Gastrocnemius medialis (tissue), 4 donors: Measurements from ENCODE around the gene ACADM. TPM values are rescaled to one million over a fixed set of nuclear protein-coding genes. Genes with fewer than 3 reads are reported as not detected.

Source experiments
- ATAC-seq, 2 donors: fragments of 150-250 bp; one replicate each; pipeline ENCODE4 v1.9.1; 2016
- DNase-seq, 2 donors: peaks; one replicate each; pipeline ENCODE4 v3.0.0-alpha.2; 2019
- H3K27ac ChIP-seq, 4 donors: fragments of 200-600 bp; sonication (generic); 1 replicate in 1 of 4; 2 replicates in 3 of 4; pipeline ENCODE4 v1.5.1; 2016 to 2018; ENCODE audit warnings: mild to moderate bottlenecking in 2 of 4, moderate library complexity in 1 of 4
- H3K27me3 ChIP-seq, 3 donors: fragments of 200-600 bp; sonication (generic) in 2 of 3; 1 replicate in 1 of 3; 2 replicates in 2 of 3; pipeline versions ENCODE4 v1.5.1 to v1.6.0; 2016 to 2019; ENCODE audit warnings: mild to moderate bottlenecking in 1 of 3, moderate library complexity in 1 of 3
- H3K36me3 ChIP-seq, 2 donors: fragments of 200-600 bp; sonication (generic) in 1 of 2; one replicate each; pipeline ENCODE4 v1.5.1; 2017 to 2018
- H3K4me1 ChIP-seq, 2 donors: fragments of 200-600 bp; sonication (generic) in 1 of 2; one replicate each; pipeline ENCODE4 v1.5.1; 2016 to 2017; ENCODE audit warnings: mild to moderate bottlenecking in 2 of 2
- H3K4me3 ChIP-seq, 4 donors: fragments of 200-600 bp; sonication (generic) in 3 of 4; 1 replicate in 1 of 4; 2 replicates in 3 of 4; pipeline ENCODE4 v1.5.1; 2016 to 2019; ENCODE audit warnings: mild to moderate bottlenecking in 2 of 4
- H3K9me3 ChIP-seq, 3 donors: fragments of 200-600 bp; sonication (generic) in 2 of 3; 1 replicate in 1 of 3; 2 replicates in 2 of 3; pipeline ENCODE4 v1.5.1; 2016 to 2019
- CTCF ChIP-seq, 5 experiments: fragments of 450-650 bp in 3 of 5; fragments of 200-600 bp in 2 of 5; sonication (generic) in 2 of 5; IDR thresholded peaks in 4 of 5; conservative IDR thresholded peaks in 1 of 5; 1 replicate in 4 of 5; 2 replicates in 1 of 5; pipeline ENCODE4 v1.5.1; 2016 to 2019; ENCODE audit warnings: antibody characterized with exemption in 5 of 5, mild to moderate bottlenecking in 3 of 5, moderate library complexity in 3 of 5
- POLR2A ChIP-seq, 2 donors: fragments of 450-650 bp; IDR thresholded peaks; one replicate each; pipeline ENCODE4 v1.6.1; 2017; ENCODE audit warnings: antibody characterized with exemption in 2 of 2, mild to moderate bottlenecking in 2 of 2, moderate library complexity in 2 of 2
- in situ Hi-C, 4 donors: fragments of 200-750 bp; cut with MboI; loops; one replicate each; pipeline versions ENCODE4 v1.15.0 to v1.8.0; 2017; ENCODE audit warnings: low sequenced_read_pairs in 4 of 4
- intact Hi-C: fragments of 100-400 bp; cut with DNase I; formaldehyde crosslinking; loops from one replicate; pipeline ENCODE4 v1.15.1; 2023; ENCODE audit warnings: low total_unique reads
- total RNA-seq, 4 donors: library from RNA; depleted of rRNA; stranded (reverse); fragments of >200 nt; gene quantifications; one replicate each; pipeline versions ENCODE4 v1.1.0 to v1.2.3, GENCODE V29; 2016

ACADM gene
- total RNA-seq, 4 donors from 2014 or later: 92.4 to 128 (median 111) TPM

GRCh38 chr1:75722966-75723365 lies 1.5 kb upstream of the ACADM start:
- DNase-seq (no peak), ATAC-seq (no peak)
- H3K27me3 ChIP-seq: no peaks in the 10 kb centered on the region
- H3K4me1 ChIP-seq: peaks cover 27 to 33% of the 10 kb centered on the region in 2 donors
- H3K27ac ChIP-seq: peak overlapping the region in 3 of 4 donors; percentile 87 to 95 (median 91)
- TF ChIP-seq POLR2A (IDR thresholded peaks at IDR 0.05): no peak
- no peak for TF ChIP-seq CTCF (IDR thresholded peaks at IDR 0.05 in 4 of 5, conservative IDR thresholded peaks at IDR 0.05 in 1 of 5)
- H3K9me3 ChIP-seq: no peaks in the 10 kb centered on the region
- intact Hi-C loops: loop anchor here (10.0 kb wide), 1 partner anchor 1528 kb away; the partner anchor contains the start of genes FPGT and LRRIQ3
- H3K4me3 ChIP-seq: no peak overlapping the region
- no peaks in the 10 kb centered on the region for H3K36me3 ChIP-seq
- in situ Hi-C loops: loop anchor here in 1 of 4 donors (10.0 kb wide), 1 partner anchor 62 kb away; the partner anchor contains the start of gene RABGGTB

GRCh38 chr1:75723989-75724471 lies 479 bp upstream of the ACADM start:
- intact Hi-C loops: loop anchor here (1.0 to 10.0 kb wide), 2 partner anchors 62 to 1529 kb away; partner anchors contain the start of genes FPGT, LRRIQ3 and RABGGTB
- peak; percentile 72 to 87 for DNase-seq
- H3K27me3 ChIP-seq: no peaks in the 10 kb centered on the region
- TF ChIP-seq POLR2A (IDR thresholded peaks at IDR 0.05): no peak
- TF ChIP-seq CTCF (IDR thresholded peaks at IDR 0.05 in 4 of 5, conservative IDR thresholded peaks at IDR 0.05 in 1 of 5): no peak
- in situ Hi-C loops: loop anchor here in 1 of 4 donors (10.0 kb wide), 1 partner anchor 61 kb away; the partner anchor contains the start of gene RABGGTB
- H3K4me3 ChIP-seq: peak overlapping the region; percentile 70 to 93 (median 85)
- peaks cover 27 to 38% of the 10 kb centered on the region in 2 donors for H3K4me1 ChIP-seq
- H3K36me3 ChIP-seq: no peaks in the 10 kb centered on the region
- ATAC-seq: peak; percentile 81 to 86
- H3K9me3 ChIP-seq: no peaks in the 10 kb centered on the region
- H3K27ac ChIP-seq: peak overlapping the region; percentile 87 to 95 (median 90)

- no peaks in the 10 kb centered on the region for H3K27me3 ChIP-seq
- DNase-seq: no peak
- intact Hi-C loops: loop anchor here (10.0 kb wide), 1 partner anchor 1530 kb away; the partner anchor contains the start of genes FPGT and LRRIQ3
- peak overlapping the region; percentile 70 to 93 (median 85) for H3K4me3 ChIP-seq
- no peaks in the 10 kb centered on the region for H3K9me3 ChIP-seq
- TF ChIP-seq POLR2A (IDR thresholded peaks at IDR 0.05): no peak
- no peak for TF ChIP-seq CTCF (IDR thresholded peaks at IDR 0.05 in 4 of 5, conservative IDR thresholded peaks at IDR 0.05 in 1 of 5)
- in situ Hi-C loops: loop anchor here in 2 of 4 donors (5.0 to 10.0 kb wide), 2 partner anchors 60 to 62 kb away; partner anchors contain the start of gene RABGGTB (in 2 of the 2)
- H3K27ac ChIP-seq: peak overlapping the region; percentile 87 to 95 (median 90)
- peaks cover 27 to 38% of the 10 kb centered on the region in 2 donors for H3K4me1 ChIP-seq
- ATAC-seq: no peak
- no peaks in the 10 kb centered on the region for H3K36me3 ChIP-seq
These were observed 757 bp downstream of the ACADM start for GRCh38 chr1:75725266-75725665.

- in situ Hi-C loops: loop anchor here in 2 of 4 donors (5.0 to 10.0 kb wide), 2 partner anchors 59 to 61 kb away; partner anchors contain the start of gene RABGGTB (in 2 of the 2)
- DNase-seq (peak in 1 of 2 donors; percentile 16), ATAC-seq (no peak)
- Histone ChIP-seq H3K9me3 (no peaks in the 10 kb centered on the region), H3K4me1 (peaks cover 27 to 38% of the 10 kb centered on the region in 2 donors), H3K27me3 (no peaks in the 10 kb centered on the region), H3K36me3 (no peaks in the 10 kb centered on the region), H3K4me3 (peak overlapping the region; percentile 70 to 93 (median 85)), H3K27ac (peak overlapping the region; percentile 87 to 95 (median 90))
- intact Hi-C loops: loop anchor here (10.0 kb wide), 1 partner anchor 1531 kb away; the partner anchor contains the start of genes FPGT and LRRIQ3
- TF ChIP-seq POLR2A (IDR thresholded peaks at IDR 0.05): no peak
- TF ChIP-seq CTCF (IDR thresholded peaks at IDR 0.05 in 4 of 5, conservative IDR thresholded peaks at IDR 0.05 in 1 of 5): no peak
These were observed 1.4 kb downstream of the ACADM start for GRCh38 chr1:75725861-75726361.
